ENCODE measurements around the gene ACOD1.

ACOD1 gene

GRCh38 chr13:76937281-76937820 lies 11.0 kb upstream of the ACOD1 start:
- H3K36me3 ChIP-seq: no peaks in the 10 kb centered on the region
- H3K27ac ChIP-seq: no peak overlapping the region
- no peaks in the 10 kb centered on the region for H3K27me3 ChIP-seq
- no peaks in the 10 kb centered on the region for H3K4me1 ChIP-seq (ENCODE audit: control insufficient read depth in 1 of 2, insufficient read depth in 1 of 2, low read depth in 1 of 2, low read length in 1 of 2)
- no peak overlapping the region for H3K4me3 ChIP-seq (ENCODE audit: low read depth in 1 of 2, low read length in 1 of 2)
- no peaks in the 10 kb centered on the region for H3K9me3 ChIP-seq
- TF ChIP-seq CTCF (IDR thresholded peaks at IDR 0.05): no peak

GRCh38 chr13:76939215-76939614 lies 9.1 kb upstream of the ACOD1 start:
- no peaks in the 10 kb centered on the region for H3K9me3 ChIP-seq
- no peaks in the 10 kb centered on the region for H3K36me3 ChIP-seq
- no peak for TF ChIP-seq CTCF (IDR thresholded peaks at IDR 0.05)
- no peak overlapping the region for H3K4me3 ChIP-seq (ENCODE audit: low read depth in 1 of 2, low read length in 1 of 2)
- H3K4me1 ChIP-seq (ENCODE audit: control insufficient read depth in 1 of 2, insufficient read depth in 1 of 2, low read depth in 1 of 2, low read length in 1 of 2): peaks cover under 1% of the 10 kb centered on the region in 2 experiments
- no peak overlapping the region for H3K27ac ChIP-seq
- H3K27me3 ChIP-seq: no peaks in the 10 kb centered on the region

- Histone ChIP-seq H3K9me3 (no peaks in the 10 kb centered on the region), H3K36me3 (no peaks in the 10 kb centered on the region), H3K4me1 (ENCODE audit: control insufficient read depth in 1 of 2, insufficient read depth in 1 of 2, low read depth in 1 of 2, low read length in 1 of 2) (peaks cover 8 to 12% of the 10 kb centered on the region in 2 experiments), H3K4me3 (ENCODE audit: low read depth in 1 of 2, low read length in 1 of 2) (no peak overlapping the region), H3K27me3 (no peaks in the 10 kb centered on the region), H3K27ac (no peak overlapping the region)
- no peak for TF ChIP-seq CTCF (IDR thresholded peaks at IDR 0.05)
Measured at GRCh38 chr13:76942363-76942762, 5.9 kb upstream of the ACOD1 start.

- no peak for TF ChIP-seq CTCF (IDR thresholded peaks at IDR 0.05)
- Histone ChIP-seq H3K36me3 (no peaks in the 10 kb centered on the region), H3K9me3 (no peaks in the 10 kb centered on the region), H3K27ac (no peak overlapping the region), H3K27me3 (no peaks in the 10 kb centered on the region), H3K4me3 (ENCODE audit: low read depth in 1 of 2, low read length in 1 of 2) (no peak overlapping the region), H3K4me1 (ENCODE audit: control insufficient read depth in 1 of 2, insufficient read depth in 1 of 2, low read depth in 1 of 2, low read length in 1 of 2) (peaks cover 16 to 20% of the 10 kb centered on the region in 2 experiments)
Measured at GRCh38 chr13:76943646-76944045, 4.7 kb upstream of the ACOD1 start.

GRCh38 chr13:76944456-76944855 lies 3.9 kb upstream of the ACOD1 start:
- no peak for TF ChIP-seq CTCF (IDR thresholded peaks at IDR 0.05)
- Histone ChIP-seq H3K27ac (no peak overlapping the region), H3K36me3 (no peaks in the 10 kb centered on the region), H3K27me3 (no peaks in the 10 kb centered on the region), H3K4me1 (ENCODE audit: control insufficient read depth in 1 of 2, insufficient read depth in 1 of 2, low read depth in 1 of 2, low read length in 1 of 2) (peaks cover 19 to 23% of the 10 kb centered on the region in 2 experiments), H3K4me3 (ENCODE audit: low read depth in 1 of 2, low read length in 1 of 2) (no peak overlapping the region), H3K9me3 (no peaks in the 10 kb centered on the region)

GRCh38 chr13:76950101-76950500 lies 1.8 kb downstream of the ACOD1 start:
- H3K36me3 ChIP-seq: no peaks in the 10 kb centered on the region
- TF ChIP-seq CTCF (IDR thresholded peaks at IDR 0.05): no peak
- peaks cover 23 to 26% of the 10 kb centered on the region in 2 experiments for H3K4me1 ChIP-seq (ENCODE audit: control insufficient read depth in 1 of 2, insufficient read depth in 1 of 2, low read depth in 1 of 2, low read length in 1 of 2)
- H3K4me3 ChIP-seq (ENCODE audit: low read depth in 1 of 2, low read length in 1 of 2): no peak overlapping the region
- no peaks in the 10 kb centered on the region for H3K9me3 ChIP-seq
- H3K27me3 ChIP-seq: peaks cover 22% of the 10 kb centered on the region
- no peak overlapping the region for H3K27ac ChIP-seq

Data from neutrophil (primary cell).